ENCODE results near the gene SLC35B1. TPM values are rescaled to one million over a fixed set of nuclear protein-coding genes. Genes with fewer than 3 reads are reported as not detected.

SLC35B1 gene
- total RNA-seq, 1 donor from 2014 or later, result 53.4 TPM

DNA sequence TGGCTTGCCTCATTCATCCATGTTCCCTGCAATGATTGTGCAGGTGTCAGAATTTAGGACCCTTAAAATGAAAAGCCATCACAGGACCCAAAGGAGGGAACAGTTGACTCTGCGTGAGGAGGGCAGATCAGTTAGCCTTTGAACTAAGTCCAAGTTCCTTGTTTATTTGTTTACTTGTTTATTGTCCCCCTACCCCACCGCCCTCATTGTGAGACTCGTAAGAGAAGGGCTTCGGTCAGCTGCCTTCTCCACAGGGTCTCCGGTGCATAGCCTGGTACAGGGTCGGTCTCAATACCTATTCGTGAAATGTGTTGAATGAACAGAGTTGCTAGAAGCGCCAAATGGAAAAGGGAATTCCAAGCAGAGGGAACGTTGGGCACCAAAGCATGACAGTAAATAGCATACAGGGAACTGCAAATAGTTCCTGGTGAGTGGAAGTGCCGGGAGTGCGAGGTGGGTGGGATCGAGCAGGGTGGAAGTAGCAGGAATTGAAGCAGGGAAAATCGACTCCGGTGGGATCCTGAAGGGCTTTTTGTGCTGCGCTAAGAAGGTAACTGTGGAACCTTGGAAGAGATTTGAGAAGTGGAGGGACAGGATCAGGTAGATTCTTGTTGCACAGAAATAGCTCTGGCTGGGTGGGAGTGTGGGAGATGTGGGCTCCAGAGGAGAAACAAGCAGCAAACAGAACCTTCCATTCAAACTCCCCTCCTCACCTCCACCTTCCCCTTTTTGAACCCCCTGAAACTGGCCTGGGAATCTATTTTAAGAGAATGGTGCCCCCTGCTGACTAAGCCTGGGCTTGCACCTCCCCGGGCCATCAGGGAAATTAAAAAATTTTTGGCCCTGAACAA, 12.7 kb downstream of the SLC35B1 start:
- TF ChIP-seq, protein P1, sequence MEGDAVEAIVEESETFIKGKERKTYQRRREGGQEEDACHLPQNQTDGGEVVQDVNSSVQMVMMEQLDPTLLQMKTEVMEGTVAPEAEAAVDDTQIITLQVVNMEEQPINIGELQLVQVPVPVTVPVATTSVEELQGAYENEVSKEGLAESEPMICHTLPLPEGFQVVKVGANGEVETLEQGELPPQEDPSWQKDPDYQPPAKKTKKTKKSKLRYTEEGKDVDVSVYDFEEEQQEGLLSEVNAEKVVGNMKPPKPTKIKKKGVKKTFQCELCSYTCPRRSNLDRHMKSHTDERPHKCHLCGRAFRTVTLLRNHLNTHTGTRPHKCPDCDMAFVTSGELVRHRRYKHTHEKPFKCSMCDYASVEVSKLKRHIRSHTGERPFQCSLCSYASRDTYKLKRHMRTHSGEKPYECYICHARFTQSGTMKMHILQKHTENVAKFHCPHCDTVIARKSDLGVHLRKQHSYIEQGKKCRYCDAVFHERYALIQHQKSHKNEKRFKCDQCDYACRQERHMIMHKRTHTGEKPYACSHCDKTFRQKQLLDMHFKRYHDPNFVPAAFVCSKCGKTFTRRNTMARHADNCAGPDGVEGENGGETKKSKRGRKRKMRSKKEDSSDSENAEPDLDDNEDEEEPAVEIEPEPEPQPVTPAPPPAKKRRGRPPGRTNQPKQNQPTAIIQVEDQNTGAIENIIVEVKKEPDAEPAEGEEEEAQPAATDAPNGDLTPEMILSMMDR (IDR thresholded peaks at IDR 0.05; ENCODE audit: borderline replicate concordance), result peak; percentile 92
- no peaks in the 10 kb centered on the region for H3K27me3 ChIP-seq (ENCODE audit: low read depth)
- no peaks in the 10 kb centered on the region for H3K9me3 ChIP-seq (replicated peaks)
- no peak overlapping the region for H3K4me3 ChIP-seq
- peak; percentile 51 for DNase-seq
- intact Hi-C loops (cut with micrococcal nuclease), result loop anchor here (2.0 kb wide), 1 partner anchor 120 kb away; the partner anchor contains the start of gene NXPH3
- H3K4me1 ChIP-seq, result peaks cover 54% of the 10 kb centered on the region
- peaks cover 5% of the 10 kb centered on the region for H3K36me3 ChIP-seq
- no peak overlapping the region for H3K27ac ChIP-seq (replicated peaks)

DNA sequence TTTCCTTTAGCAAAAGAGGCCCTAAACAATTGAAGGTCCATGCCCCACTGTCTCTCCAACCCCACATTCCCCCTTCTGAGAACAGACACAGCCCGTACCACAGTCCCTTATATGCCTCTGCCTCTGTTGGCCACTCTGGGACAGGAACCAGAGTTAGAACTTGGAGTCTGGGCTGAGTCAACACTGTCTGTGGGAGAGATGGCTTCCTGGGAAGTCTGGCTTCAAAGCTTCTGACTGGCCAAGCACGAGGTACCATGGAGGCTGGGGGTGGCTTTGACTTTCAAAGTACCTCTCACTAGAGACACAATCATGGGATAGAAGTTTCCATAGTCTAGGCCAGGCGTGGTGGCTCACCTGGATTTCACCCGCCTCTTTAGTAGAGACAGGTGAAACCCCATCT, 15.0 kb downstream of the SLC35B1 start:
- Histone ChIP-seq H3K27me3 (ENCODE audit: low read depth) (no peaks in the 10 kb centered on the region), H3K36me3 (no peaks in the 10 kb centered on the region), H3K4me3 (no peak overlapping the region), H3K4me1 (peaks cover 53% of the 10 kb centered on the region), H3K27ac (replicated peaks) (peak overlapping the region; percentile 84), H3K9me3 (replicated peaks) (no peaks in the 10 kb centered on the region)
- DNase-seq, result no peak
- intact Hi-C loops (cut with micrococcal nuclease), result no loop called here
- TF ChIP-seq, protein P1 (IDR thresholded peaks at IDR 0.05; ENCODE audit: borderline replicate concordance), result no peak

DNA sequence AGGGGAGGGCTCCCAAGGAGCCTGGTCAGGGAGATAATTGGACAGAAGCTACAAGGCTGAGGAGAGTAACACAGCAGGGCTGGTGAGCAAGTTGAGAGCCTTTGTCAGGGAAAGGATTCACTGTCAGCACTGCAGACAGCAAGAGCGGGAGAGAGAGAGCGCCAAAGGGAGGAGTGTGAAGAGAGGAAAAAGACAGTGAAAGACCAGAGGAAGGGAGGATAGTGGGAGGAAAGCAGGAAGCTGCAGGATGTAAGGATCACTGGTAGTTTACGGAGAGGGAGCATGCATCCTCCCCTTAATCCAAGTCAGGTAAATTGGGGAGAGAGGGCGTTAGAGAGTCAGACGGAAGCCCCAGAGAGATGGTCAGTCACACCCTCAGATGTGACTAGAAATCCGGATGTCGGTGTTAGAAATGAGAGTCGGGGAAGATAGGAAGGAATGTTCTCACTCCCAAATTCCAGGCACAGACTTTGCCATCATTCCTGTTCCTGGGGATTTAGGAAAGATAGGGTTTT, 16.0 kb downstream of the SLC35B1 start:
- Histone ChIP-seq H3K4me1 (peaks cover 54% of the 10 kb centered on the region), H3K4me3 (peak overlapping the region; percentile 13)

DNA sequence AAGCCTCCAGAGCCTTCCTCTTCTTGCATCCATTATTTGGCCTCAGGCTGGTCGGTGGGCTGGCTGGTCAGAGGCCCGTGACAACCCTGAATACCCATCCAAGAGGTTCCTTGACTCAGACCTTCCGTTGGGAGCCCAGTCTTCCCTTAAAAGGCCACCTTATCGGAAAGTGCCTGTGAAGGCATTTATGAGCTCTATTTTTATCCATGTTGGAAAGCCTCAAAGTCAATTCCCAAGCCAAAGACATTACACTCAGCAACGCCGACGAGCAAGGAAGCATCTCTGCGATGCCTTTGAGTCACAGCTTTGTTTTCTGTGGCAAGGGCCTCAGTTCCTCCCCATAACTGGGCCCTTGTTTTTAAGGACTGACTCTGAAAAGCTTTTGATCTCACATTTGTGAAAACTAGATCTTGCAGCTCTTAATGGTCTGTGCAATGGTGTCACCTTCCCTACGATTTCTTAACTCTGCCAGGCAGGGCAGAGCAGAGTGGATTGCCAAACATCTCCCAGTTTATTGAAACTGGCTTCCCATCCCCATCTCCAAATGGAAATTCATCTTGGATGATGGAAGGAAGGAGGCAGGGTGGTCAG, 16.6 kb downstream of the SLC35B1 start:
- no peak for DNase-seq
- Histone ChIP-seq H3K27ac (replicated peaks) (peak overlapping the region; percentile 84), H3K36me3 (no peaks in the 10 kb centered on the region), H3K4me3 (peak overlapping the region; percentile 13), H3K27me3 (ENCODE audit: low read depth) (no peaks in the 10 kb centered on the region), H3K9me3 (replicated peaks) (no peaks in the 10 kb centered on the region), H3K4me1 (peaks cover 54% of the 10 kb centered on the region)
- intact Hi-C loops (cut with micrococcal nuclease), result no loop called here
- TF ChIP-seq, protein P1 (IDR thresholded peaks at IDR 0.05; ENCODE audit: borderline replicate concordance), result no peak

More for the DNA sequence above, 16.0 kb downstream of the SLC35B1 start:
- Histone ChIP-seq H3K36me3 (no peaks in the 10 kb centered on the region), H3K9me3 (replicated peaks) (no peaks in the 10 kb centered on the region), H3K27me3 (ENCODE audit: low read depth) (no peaks in the 10 kb centered on the region), H3K27ac (replicated peaks) (peak overlapping the region; percentile 84)
- intact Hi-C loops (cut with micrococcal nuclease), result no loop called here
- TF ChIP-seq, protein P1 (IDR thresholded peaks at IDR 0.05; ENCODE audit: borderline replicate concordance), result no peak
- no peak for DNase-seq

DNA sequence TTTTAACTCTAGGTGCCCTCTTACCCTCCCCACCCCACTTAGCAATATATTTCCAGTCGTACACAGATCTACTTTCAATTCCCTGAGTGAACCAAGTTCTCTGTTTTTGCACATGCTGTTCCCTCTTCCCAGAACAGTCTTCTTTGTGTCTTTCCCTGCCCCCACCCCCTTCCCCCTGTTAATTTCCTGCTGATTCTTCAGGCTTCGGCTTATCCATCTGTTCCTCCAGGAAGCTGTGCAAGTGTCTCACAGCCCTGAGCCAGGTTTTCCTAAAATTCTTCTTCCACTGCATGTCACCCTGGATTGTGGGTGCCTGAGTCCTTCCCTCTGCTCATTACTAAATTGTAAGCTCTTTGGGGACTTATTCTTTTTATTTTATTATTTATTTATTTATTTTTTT, 17.5 kb downstream of the SLC35B1 start:
- Histone ChIP-seq H3K4me1 (peaks cover 50% of the 10 kb centered on the region), H3K9me3 (replicated peaks) (no peaks in the 10 kb centered on the region), H3K27me3 (ENCODE audit: low read depth) (no peaks in the 10 kb centered on the region), H3K4me3 (no peak overlapping the region), H3K36me3 (no peaks in the 10 kb centered on the region), H3K27ac (replicated peaks) (peak overlapping the region; percentile 84)
- TF ChIP-seq, protein P1 (IDR thresholded peaks at IDR 0.05; ENCODE audit: borderline replicate concordance), result no peak
- intact Hi-C loops (cut with micrococcal nuclease), result no loop called here
- DNase-seq, result no peak
